A549 (cell line): ENCODE data around the gene DHX32. TPM values are rescaled to one million over a fixed set of nuclear protein-coding genes. Genes with fewer than 3 reads are reported as not detected.

Source experiments
- ATAC-seq, 2 experiments: fragments of 200-7000 bp in 1 of 2; fragments of >200 bp in 1 of 2; cut with Nextera tagmentation in 1 of 2; cut with Tn5 transposase in 1 of 2; 3 replicates each; pipeline versions ENCODE4 v1.8.0 to v1.9.1; 2018 to 2020; ENCODE audit warnings: mild to moderate bottlenecking in 1 of 2, moderate library complexity in 1 of 2
- CTCF ChIA-PET: fragments of 300-600 bp; sonication (Branson Sonifier 250); formaldehyde crosslinking; extraction: SDS; loops from one replicate; lab custom pipeline; 2021; ENCODE audit warnings: antibody characterized with exemption, inconsistent platforms; lab: Yijun Ruan, JAX
- POLR2A ChIA-PET: fragments of 350-600 bp; formaldehyde crosslinking; extraction: SDS; loops from one replicate; lab custom pipeline; 2021; ENCODE audit warnings: antibody characterized with exemption, inconsistent platforms; lab: Yijun Ruan, JAX
- DNase-seq, 2 experiments: peaks; one replicate each; pipeline versions ENCODE4 v3.0.0 to v3.0.0-alpha.2; 2011 to 2016; ENCODE audit warnings: low read depth in 1 of 2, low spot score in 1 of 2
- FAIRE-seq: peaks from 2 replicates; lab custom pipeline; 2011; peaks lifted over from hg19 to GRCh38; lab: Jason Lieb, UNC
- H3K27ac ChIP-seq, 2 experiments: fragments of >200 bp; sonication (Bioruptor Twin); formaldehyde crosslinking; 3 replicates each; pipeline ENCODE4 v1.5.1; 2016 to 2017
- H3K4me1 ChIP-seq: fragments of >200 bp; sonication (Bioruptor Twin); formaldehyde crosslinking; 3 replicates; pipeline ENCODE4 v1.6.1; 2016
- H3K4me2 ChIP-seq: fragments of >200 bp; sonication (Bioruptor Twin); formaldehyde crosslinking; 3 replicates; pipeline ENCODE4 v1.6.1; 2016
- H3K4me3 ChIP-seq: fragments of >200 bp; sonication (Bioruptor Twin); formaldehyde crosslinking; 3 replicates; pipeline ENCODE4 v1.5.1; 2016
- H3K9me3 ChIP-seq: fragments of >200 bp; sonication (Bioruptor Twin); formaldehyde crosslinking; 3 replicates; pipeline ENCODE4 v1.6.1; 2016
- BHLHE40 ChIP-seq: IDR thresholded peaks from 2 replicates; pipeline ENCODE4 v1.6.1; 2012; ENCODE audit warnings: low read depth, low read length, inconsistent platforms
- CBX8 ChIP-seq: fragments of 200-600 bp; sonication (generic); IDR thresholded peaks from 2 replicates; pipeline ENCODE4 v1.6.1; 2016
- CEBPB ChIP-seq, 2 experiments: fragments of >200 bp in 1 of 2; sonication (Bioruptor Twin) in 1 of 2; formaldehyde crosslinking in 1 of 2; IDR thresholded peaks; 2 replicates each; pipeline ENCODE4 v1.6.1; 2012 to 2016
- CHD2 ChIP-seq: fragments of 150-350 bp; IDR thresholded peaks from 2 replicates; pipeline ENCODE4 v1.6.1; 2014; ENCODE audit warnings: low read length; ENCODE audit not compliant: partially characterized antibody
- EHF ChIP-seq: fragments of 250-450 bp; sonication (Bioruptor Pico); IDR thresholded peaks from 2 replicates; pipeline ENCODE4 v1.5.0; 2020; ENCODE audit warnings: mild to moderate bottlenecking
- EP300 ChIP-seq, 2 experiments: fragments of >200 bp; sonication (Bioruptor Twin); formaldehyde crosslinking; IDR thresholded peaks; 2 replicates in 1 of 2; 3 replicates in 1 of 2; pipeline ENCODE4 v1.6.1; 2016 to 2017
- ESRRA ChIP-seq: fragments of 150-350 bp; IDR thresholded peaks from 2 replicates; pipeline ENCODE4 v1.6.1; 2014; ENCODE audit warnings: mild to moderate bottlenecking, low read length, borderline replicate concordance
- GATA3 ChIP-seq: IDR thresholded peaks from 2 replicates; pipeline ENCODE4 v1.6.1; 2012; ENCODE audit warnings: borderline replicate concordance
- HDAC2 ChIP-seq: fragments of 200-600 bp; sonication (generic); IDR thresholded peaks from 2 replicates; pipeline ENCODE4 v1.6.1; 2016
- HOXA7 ChIP-seq: fragments of 250-450 bp; sonication (Bioruptor Pico); IDR thresholded peaks from 2 replicates; pipeline ENCODE4 v1.5.0; 2020; ENCODE audit warnings: mild to moderate bottlenecking, moderate library complexity
- HOXB13 ChIP-seq: fragments of 250-450 bp; sonication (Bioruptor Pico); IDR thresholded peaks from 2 replicates; pipeline ENCODE4 v1.5.0; 2020; ENCODE audit warnings: low read depth, mild to moderate bottlenecking, moderate library complexity
- KDM1A ChIP-seq: fragments of 200-600 bp; sonication (generic); IDR thresholded peaks from 2 replicates; pipeline ENCODE4 v1.6.1; 2016; ENCODE audit warnings: low read depth, mild to moderate bottlenecking
- KDM5A ChIP-seq: fragments of 200-600 bp; sonication (generic); IDR thresholded peaks from 2 replicates; pipeline ENCODE4 v1.6.1; 2016; ENCODE audit warnings: antibody characterized with exemption, mild to moderate bottlenecking
- NFE2L2 ChIP-seq: fragments of 150-350 bp; conservative IDR thresholded peaks from 2 replicates; pipeline ENCODE4 v1.6.1; 2014; ENCODE audit warnings: low read length
- NPAS2 ChIP-seq: fragments of 250-450 bp; sonication (Bioruptor Pico); IDR thresholded peaks from 2 replicates; pipeline ENCODE4 v1.8.0; 2022; ENCODE audit warnings: mild to moderate bottlenecking, moderate library complexity, borderline replicate concordance
- PHF8 ChIP-seq: fragments of 200-600 bp; sonication (generic); IDR thresholded peaks from 2 replicates; pipeline ENCODE4 v1.6.1; 2016; ENCODE audit warnings: low read depth, mild to moderate bottlenecking, antibody characterized with exemption, moderate library complexity, borderline replicate concordance
- POLR2A ChIP-seq: IDR thresholded peaks from 2 replicates; pipeline ENCODE4 v1.6.1; 2012; ENCODE audit warnings: mild to moderate bottlenecking, low read length
- RAD21 ChIP-seq, 2 experiments: fragments of >200 bp in 1 of 2; sonication (Bioruptor Twin) in 1 of 2; formaldehyde crosslinking in 1 of 2; IDR thresholded peaks in 1 of 2; conservative IDR thresholded peaks in 1 of 2; 2 replicates in 1 of 2; 3 replicates in 1 of 2; pipeline ENCODE4 v1.6.1; 2012 to 2018; ENCODE audit warnings: inconsistent platforms in 1 of 2
- RCOR1 ChIP-seq: fragments of 150-350 bp; IDR thresholded peaks from 2 replicates; pipeline ENCODE4 v1.6.1; 2014; ENCODE audit warnings: antibody characterized with exemption, low read length, low read depth
- RNF2 ChIP-seq: fragments of 200-600 bp; sonication (generic); IDR thresholded peaks from 2 replicates; pipeline ENCODE4 v1.6.1; 2016; ENCODE audit warnings: low read depth, mild to moderate bottlenecking, antibody characterized with exemption, moderate library complexity, borderline replicate concordance
- SMC3 ChIP-seq: fragments of >200 bp; sonication (Bioruptor Twin); formaldehyde crosslinking; IDR thresholded peaks from 3 replicates; pipeline ENCODE4 v1.6.1; 2018; ENCODE audit warnings: inconsistent platforms
- SREBF2 ChIP-seq: fragments of 450-650 bp; IDR thresholded peaks from 2 replicates; pipeline ENCODE4 v1.6.1; 2014; ENCODE audit warnings: mild to moderate bottlenecking, moderate library complexity
- TFCP2L1 ChIP-seq: fragments of 250-450 bp; sonication (Bioruptor Pico); IDR thresholded peaks from 2 replicates; pipeline ENCODE4 v1.5.0; 2021; ENCODE audit warnings: mild to moderate bottlenecking
- TP53 ChIP-seq: fragments of 250-450 bp; sonication (Bioruptor Pico); IDR thresholded peaks from 2 replicates; pipeline ENCODE4 v1.5.0; 2021; ENCODE audit warnings: mild to moderate bottlenecking, moderate library complexity
- WGBS: methylation state at CpG from one replicate; pipeline ENCODE4 v1.1.6; 2017; ENCODE audit errors: missing lambda C conversion rate; 5-methylcytosine and 5-hydroxymethylcytosine counted together
- polyA plus RNA-seq, 4 experiments: library from polyadenylated mRNA; depleted of rRNA in 3 of 4; stranded (reverse); fragments of >200 nt; fragmentation: RNase III in 1 of 4; extraction: RNeasy Plus Mini Kit Qiagen cat#74134 plus additional on column Dnase treatment in 1 of 4; gene quantifications; 2 replicates in 3 of 4; 3 replicates in 1 of 4; pipeline ENCODE4 v1.2.3, GENCODE V29; 2011 to 2017
- TF ChIP-seq, protein P1 (sequence below): fragments of 200-600 bp; sonication (generic); IDR thresholded peaks from 2 replicates; pipeline ENCODE4 v1.6.1; 2016; ENCODE audit warnings: antibody characterized with exemption, mild to moderate bottlenecking, moderate library complexity
- TF ChIP-seq, protein P2 (sequence below): fragments of >200 bp; sonication (Bioruptor Twin); formaldehyde crosslinking; IDR thresholded peaks from 3 replicates; pipeline ENCODE4 v1.5.1; 2016
- TF ChIP-seq, protein P3 (sequence below): fragments of >200 bp; sonication (Bioruptor Twin); formaldehyde crosslinking; IDR thresholded peaks from 3 replicates; pipeline ENCODE4 v1.6.1; 2016
- TF ChIP-seq, protein P4 (sequence below): fragments of 250-450 bp; sonication (Bioruptor Pico); IDR thresholded peaks from 2 replicates; pipeline ENCODE4 v1.5.0; 2020; ENCODE audit warnings: low read depth, mild to moderate bottlenecking, moderate library complexity
- TF ChIP-seq, protein P5 (sequence below): IDR thresholded peaks from 2 replicates; pipeline ENCODE4 v1.6.1; 2012

The DHX32 gene
- polyA plus RNA-seq, 2 of the 4 experiments (the other 2 are of a cell fraction), result 37.4 to 61.8 TPM

DNA sequence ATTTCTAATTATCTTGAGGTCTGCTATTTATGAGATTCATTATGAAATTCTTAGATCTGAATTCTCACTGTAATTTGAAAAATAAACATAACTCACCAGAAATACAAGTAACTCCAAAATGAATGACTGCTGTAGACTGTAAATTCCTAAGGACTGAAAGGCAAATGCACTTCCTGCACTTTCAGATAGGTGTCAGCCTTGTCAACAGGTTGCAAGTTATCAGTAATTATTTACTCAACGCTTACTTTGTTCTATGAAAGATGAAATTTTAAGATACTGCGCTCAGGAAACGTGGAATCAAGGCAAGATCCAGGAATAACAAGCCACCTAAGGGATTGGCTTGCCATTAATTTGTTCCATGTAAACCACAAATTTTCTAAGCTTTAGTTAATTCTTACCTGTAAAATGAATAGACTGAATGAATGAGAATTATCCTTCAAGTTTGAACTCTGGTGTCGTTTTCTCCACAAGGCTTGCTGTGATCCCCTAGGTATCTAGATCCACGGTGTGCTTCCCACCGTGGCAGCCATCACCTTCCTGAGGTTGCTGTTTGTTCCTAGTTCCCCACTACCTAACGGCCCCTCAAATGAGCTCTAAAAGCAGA is 12.6 kb downstream of the DHX32 start:
- POLR2A ChIA-PET, result no interaction called here
- FAIRE-seq (peak; percentile 85), DNase-seq (peak; percentile 28 to 74), ATAC-seq (peak; percentile 73 to 87; a peak in 4 of 6 replicates)
- Histone ChIP-seq H3K4me3 (no peak overlapping the region), H3K4me2 (no peak overlapping the region), H3K27ac (no peak overlapping the region), H3K9me3 (no peaks in the 10 kb centered on the region), H3K4me1 (0 out of 3 replicates have a peak, but pooled peaks cover 4% of the 10 kb centered on the region)
- CTCF ChIA-PET, result interaction anchor here (0.7 to 4.1 kb wide), 32 partner anchors 9 to 881 kb away, joined by 3 to 17 read pairs (median 4); partner anchors contain the start of gene DHX32
- TF ChIP-seq CHD2, result no peak
- TF ChIP-seq HDAC2, result no peak
- TF ChIP-seq RAD21 (conservative IDR thresholded peaks at IDR 0.05 in 1 of 2, IDR thresholded peaks at IDR 0.05 in 1 of 2), result peak; percentile 89 to 90
- TF ChIP-seq, protein P1, sequence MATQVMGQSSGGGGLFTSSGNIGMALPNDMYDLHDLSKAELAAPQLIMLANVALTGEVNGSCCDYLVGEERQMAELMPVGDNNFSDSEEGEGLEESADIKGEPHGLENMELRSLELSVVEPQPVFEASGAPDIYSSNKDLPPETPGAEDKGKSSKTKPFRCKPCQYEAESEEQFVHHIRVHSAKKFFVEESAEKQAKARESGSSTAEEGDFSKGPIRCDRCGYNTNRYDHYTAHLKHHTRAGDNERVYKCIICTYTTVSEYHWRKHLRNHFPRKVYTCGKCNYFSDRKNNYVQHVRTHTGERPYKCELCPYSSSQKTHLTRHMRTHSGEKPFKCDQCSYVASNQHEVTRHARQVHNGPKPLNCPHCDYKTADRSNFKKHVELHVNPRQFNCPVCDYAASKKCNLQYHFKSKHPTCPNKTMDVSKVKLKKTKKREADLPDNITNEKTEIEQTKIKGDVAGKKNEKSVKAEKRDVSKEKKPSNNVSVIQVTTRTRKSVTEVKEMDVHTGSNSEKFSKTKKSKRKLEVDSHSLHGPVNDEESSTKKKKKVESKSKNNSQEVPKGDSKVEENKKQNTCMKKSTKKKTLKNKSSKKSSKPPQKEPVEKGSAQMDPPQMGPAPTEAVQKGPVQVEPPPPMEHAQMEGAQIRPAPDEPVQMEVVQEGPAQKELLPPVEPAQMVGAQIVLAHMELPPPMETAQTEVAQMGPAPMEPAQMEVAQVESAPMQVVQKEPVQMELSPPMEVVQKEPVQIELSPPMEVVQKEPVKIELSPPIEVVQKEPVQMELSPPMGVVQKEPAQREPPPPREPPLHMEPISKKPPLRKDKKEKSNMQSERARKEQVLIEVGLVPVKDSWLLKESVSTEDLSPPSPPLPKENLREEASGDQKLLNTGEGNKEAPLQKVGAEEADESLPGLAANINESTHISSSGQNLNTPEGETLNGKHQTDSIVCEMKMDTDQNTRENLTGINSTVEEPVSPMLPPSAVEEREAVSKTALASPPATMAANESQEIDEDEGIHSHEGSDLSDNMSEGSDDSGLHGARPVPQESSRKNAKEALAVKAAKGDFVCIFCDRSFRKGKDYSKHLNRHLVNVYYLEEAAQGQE, result no peak
- TF ChIP-seq SMC3, result peak; percentile 74
- no peak for TF ChIP-seq EHF (CRISPR knock-in tag)
- TF ChIP-seq, protein P2, sequence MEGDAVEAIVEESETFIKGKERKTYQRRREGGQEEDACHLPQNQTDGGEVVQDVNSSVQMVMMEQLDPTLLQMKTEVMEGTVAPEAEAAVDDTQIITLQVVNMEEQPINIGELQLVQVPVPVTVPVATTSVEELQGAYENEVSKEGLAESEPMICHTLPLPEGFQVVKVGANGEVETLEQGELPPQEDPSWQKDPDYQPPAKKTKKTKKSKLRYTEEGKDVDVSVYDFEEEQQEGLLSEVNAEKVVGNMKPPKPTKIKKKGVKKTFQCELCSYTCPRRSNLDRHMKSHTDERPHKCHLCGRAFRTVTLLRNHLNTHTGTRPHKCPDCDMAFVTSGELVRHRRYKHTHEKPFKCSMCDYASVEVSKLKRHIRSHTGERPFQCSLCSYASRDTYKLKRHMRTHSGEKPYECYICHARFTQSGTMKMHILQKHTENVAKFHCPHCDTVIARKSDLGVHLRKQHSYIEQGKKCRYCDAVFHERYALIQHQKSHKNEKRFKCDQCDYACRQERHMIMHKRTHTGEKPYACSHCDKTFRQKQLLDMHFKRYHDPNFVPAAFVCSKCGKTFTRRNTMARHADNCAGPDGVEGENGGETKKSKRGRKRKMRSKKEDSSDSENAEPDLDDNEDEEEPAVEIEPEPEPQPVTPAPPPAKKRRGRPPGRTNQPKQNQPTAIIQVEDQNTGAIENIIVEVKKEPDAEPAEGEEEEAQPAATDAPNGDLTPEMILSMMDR, result peak; percentile 88
- TF ChIP-seq TP53 (CRISPR knock-in tag), result no peak
- no peak for TF ChIP-seq EP300 (IDR thresholded peaks at IDR 0.05)
- TF ChIP-seq, protein P3, sequence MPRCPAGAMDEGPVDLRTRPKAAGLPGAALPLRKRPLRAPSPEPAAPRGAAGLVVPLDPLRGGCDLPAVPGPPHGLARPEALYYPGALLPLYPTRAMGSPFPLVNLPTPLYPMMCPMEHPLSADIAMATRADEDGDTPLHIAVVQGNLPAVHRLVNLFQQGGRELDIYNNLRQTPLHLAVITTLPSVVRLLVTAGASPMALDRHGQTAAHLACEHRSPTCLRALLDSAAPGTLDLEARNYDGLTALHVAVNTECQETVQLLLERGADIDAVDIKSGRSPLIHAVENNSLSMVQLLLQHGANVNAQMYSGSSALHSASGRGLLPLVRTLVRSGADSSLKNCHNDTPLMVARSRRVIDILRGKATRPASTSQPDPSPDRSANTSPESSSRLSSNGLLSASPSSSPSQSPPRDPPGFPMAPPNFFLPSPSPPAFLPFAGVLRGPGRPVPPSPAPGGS, result no peak
- TF ChIP-seq NFE2L2, result no peak
- TF ChIP-seq CEBPB (IDR thresholded peaks at IDR 0.05), result no peak
- no peak for TF ChIP-seq RNF2
- no peak for TF ChIP-seq POLR2A
- 36% methylated on average over 7 of the region's 7 CpGs for WGBS

DNA sequence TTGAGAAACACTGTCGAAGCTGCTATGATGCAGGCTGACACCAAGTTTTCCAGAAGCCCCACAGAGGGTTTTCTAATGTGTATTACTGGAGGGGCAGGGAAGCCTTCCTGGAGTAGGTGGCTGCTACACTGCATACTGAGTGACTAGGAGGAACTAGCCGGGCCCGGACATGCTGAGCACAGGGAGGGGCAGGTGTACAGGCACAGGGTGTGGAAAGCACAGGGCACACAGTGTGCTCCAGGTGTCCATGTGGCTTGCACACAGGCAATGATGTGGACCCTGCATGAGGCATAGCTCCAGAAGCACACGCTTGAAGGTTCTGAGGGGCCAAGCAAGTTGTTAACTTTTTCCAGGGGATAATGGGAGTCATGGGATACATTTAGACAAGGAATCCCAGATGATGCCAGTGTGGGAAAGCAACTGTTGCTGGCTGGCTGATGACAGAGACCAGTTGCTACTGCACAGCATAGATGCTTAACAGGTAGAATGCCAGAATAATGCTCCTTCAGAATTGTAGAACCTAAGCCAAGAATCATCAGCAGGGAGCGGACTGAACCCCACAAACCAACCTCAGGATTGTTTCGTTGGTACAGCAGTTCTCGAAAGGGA is 14.6 kb downstream of the DHX32 start:
- 98% methylated on average over 5 of the region's 7 CpGs for WGBS
- CTCF ChIA-PET, result interaction anchor here (0.9 to 3.4 kb wide), 5 partner anchors 10 to 637 kb away, joined by 3 to 11 read pairs (median 10); no protein-coding TSS in a partner anchor
- ATAC-seq, result no peak
- Histone ChIP-seq H3K9me3 (no peaks in the 10 kb centered on the region), H3K4me2 (no peak overlapping the region), H3K27ac (no peak overlapping the region), H3K4me1 (0 out of 3 replicates have a peak, but pooled peaks cover 4% of the 10 kb centered on the region), H3K4me3 (no peak overlapping the region)
- no peak for FAIRE-seq
- POLR2A ChIA-PET, result interaction anchor here (1.1 kb wide), 1 partner anchor 44 kb away, joined by 3 read pairs; the partner anchor contains the start of genes BCCIP and UROS
- DNase-seq, result no peak
- TF ChIP-seq KDM5A (no peak), RCOR1 (no peak), PHF8 (no peak), GATA3 (no peak), KDM1A (no peak), NPAS2 (no peak), EHF (CRISPR knock-in tag) (no peak), CBX8 (no peak), BHLHE40 (no peak), ESRRA (no peak), HOXB13 (CRISPR knock-in tag) (no peak), HOXA7 (no peak), TFCP2L1 (CRISPR knock-in tag) (no peak), SREBF2 (no peak), HDAC2 (no peak)
- TF ChIP-seq, protein P4, sequence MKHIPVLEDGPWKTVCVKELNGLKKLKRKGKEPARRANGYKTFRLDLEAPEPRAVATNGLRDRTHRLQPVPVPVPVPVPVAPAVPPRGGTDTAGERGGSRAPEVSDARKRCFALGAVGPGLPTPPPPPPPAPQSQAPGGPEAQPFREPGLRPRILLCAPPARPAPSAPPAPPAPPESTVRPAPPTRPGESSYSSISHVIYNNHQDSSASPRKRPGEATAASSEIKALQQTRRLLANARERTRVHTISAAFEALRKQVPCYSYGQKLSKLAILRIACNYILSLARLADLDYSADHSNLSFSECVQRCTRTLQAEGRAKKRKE (CRISPR knock-in tag), result no peak
- TF ChIP-seq, protein P5, sequence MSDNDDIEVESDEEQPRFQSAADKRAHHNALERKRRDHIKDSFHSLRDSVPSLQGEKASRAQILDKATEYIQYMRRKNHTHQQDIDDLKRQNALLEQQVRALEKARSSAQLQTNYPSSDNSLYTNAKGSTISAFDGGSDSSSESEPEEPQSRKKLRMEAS, result no peak
